Measurements from ENCODE around the gene WNT9B.

WNT9B gene

DNA sequence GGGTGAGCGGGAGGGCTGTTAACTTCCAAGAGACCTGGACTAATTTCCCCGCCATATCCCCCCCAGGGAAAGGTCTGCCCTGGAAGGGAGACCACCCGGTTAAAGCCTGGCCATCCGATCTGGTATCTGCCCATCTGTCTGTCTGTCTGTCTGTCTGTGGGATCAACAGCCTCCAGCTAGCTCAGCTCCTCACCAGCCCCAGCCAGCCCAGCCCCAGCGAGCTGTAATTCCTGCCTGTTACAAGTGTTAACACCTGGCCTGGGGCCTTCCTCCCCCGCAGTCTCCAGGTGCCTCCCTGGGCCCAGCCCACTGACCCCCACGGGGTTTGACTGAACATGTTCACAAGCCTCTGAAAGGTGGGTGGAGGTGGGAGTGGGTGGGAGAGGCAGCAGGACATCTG lies 36.9 kb upstream of the WNT9B start:
- no peak for TF ChIP-seq FOXM1 (IDR thresholded peaks at IDR 0.05; ENCODE audit: borderline replicate concordance, low read depth)
- TF ChIP-seq, protein P1, sequence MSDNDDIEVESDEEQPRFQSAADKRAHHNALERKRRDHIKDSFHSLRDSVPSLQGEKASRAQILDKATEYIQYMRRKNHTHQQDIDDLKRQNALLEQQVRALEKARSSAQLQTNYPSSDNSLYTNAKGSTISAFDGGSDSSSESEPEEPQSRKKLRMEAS (IDR thresholded peaks at IDR 0.05): no peak
- no peak for TF ChIP-seq TAF1 (IDR thresholded peaks at IDR 0.05; ENCODE audit: low read depth)
- TF ChIP-seq EP300 (IDR thresholded peaks at IDR 0.05; ENCODE audit: borderline replicate concordance): no peak
- TF ChIP-seq, protein P2, sequence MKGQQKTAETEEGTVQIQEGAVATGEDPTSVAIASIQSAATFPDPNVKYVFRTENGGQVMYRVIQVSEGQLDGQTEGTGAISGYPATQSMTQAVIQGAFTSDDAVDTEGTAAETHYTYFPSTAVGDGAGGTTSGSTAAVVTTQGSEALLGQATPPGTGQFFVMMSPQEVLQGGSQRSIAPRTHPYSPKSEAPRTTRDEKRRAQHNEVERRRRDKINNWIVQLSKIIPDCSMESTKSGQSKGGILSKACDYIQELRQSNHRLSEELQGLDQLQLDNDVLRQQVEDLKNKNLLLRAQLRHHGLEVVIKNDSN (IDR thresholded peaks at IDR 0.05): no peak
- TF ChIP-seq NFIC (IDR thresholded peaks at IDR 0.05): no peak
- no peak for TF ChIP-seq RAD21 (IDR thresholded peaks at IDR 0.05; ENCODE audit: low read depth)
- TF ChIP-seq YY1 (IDR thresholded peaks at IDR 0.05; ENCODE audit: low read depth): no peak
- TF ChIP-seq CEBPB (IDR thresholded peaks at IDR 0.05): no peak

DNA sequence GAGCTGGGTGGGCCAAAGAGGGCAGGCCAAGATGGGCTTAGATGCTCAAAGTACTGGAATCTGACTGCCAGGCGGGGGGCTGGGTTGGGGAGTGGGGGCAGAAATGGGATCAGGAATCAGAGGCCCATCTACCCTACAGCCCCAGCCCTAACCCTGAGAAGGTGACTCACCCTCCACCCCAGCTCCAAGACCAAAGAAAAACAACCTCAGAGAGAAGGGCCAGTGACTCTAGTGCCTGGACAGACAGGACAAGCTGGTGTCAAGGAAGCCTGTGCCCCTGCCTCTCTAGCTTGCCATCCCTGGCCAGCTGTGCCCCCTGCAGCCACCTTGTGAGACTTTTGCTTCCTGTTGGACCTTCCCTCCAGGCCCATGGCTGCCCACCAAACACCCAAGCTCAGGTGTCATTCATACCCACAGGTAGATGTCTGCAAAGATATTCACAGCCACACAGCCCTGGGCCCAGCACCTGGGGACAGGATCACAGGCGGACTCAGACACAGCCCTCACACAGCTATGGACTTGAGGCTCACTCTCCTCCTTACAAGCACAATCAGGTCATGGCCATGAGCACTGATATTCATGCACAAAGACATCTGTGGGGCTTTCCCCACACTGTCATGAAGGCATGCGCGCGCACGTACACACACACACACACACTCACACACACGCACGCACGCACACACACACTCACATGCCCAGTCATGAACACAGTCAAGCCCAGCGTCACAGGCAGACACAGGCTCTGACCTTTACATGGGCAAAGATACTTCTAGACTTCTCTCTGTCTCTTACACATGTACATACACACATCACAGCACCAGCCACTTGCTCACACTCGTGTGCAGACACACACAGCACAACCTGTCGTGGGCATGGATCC lies 35.7 kb upstream of the WNT9B start:
- TF ChIP-seq TEAD4 (IDR thresholded peaks at IDR 0.05) (no peak), TAF1 (IDR thresholded peaks at IDR 0.05; ENCODE audit: low read depth) (no peak), NFIC (IDR thresholded peaks at IDR 0.05) (no peak), EP300 (IDR thresholded peaks at IDR 0.05; ENCODE audit: borderline replicate concordance) (no peak)
- TF ChIP-seq, protein P2 (IDR thresholded peaks at IDR 0.05): no peak
- TF ChIP-seq, protein P3, sequence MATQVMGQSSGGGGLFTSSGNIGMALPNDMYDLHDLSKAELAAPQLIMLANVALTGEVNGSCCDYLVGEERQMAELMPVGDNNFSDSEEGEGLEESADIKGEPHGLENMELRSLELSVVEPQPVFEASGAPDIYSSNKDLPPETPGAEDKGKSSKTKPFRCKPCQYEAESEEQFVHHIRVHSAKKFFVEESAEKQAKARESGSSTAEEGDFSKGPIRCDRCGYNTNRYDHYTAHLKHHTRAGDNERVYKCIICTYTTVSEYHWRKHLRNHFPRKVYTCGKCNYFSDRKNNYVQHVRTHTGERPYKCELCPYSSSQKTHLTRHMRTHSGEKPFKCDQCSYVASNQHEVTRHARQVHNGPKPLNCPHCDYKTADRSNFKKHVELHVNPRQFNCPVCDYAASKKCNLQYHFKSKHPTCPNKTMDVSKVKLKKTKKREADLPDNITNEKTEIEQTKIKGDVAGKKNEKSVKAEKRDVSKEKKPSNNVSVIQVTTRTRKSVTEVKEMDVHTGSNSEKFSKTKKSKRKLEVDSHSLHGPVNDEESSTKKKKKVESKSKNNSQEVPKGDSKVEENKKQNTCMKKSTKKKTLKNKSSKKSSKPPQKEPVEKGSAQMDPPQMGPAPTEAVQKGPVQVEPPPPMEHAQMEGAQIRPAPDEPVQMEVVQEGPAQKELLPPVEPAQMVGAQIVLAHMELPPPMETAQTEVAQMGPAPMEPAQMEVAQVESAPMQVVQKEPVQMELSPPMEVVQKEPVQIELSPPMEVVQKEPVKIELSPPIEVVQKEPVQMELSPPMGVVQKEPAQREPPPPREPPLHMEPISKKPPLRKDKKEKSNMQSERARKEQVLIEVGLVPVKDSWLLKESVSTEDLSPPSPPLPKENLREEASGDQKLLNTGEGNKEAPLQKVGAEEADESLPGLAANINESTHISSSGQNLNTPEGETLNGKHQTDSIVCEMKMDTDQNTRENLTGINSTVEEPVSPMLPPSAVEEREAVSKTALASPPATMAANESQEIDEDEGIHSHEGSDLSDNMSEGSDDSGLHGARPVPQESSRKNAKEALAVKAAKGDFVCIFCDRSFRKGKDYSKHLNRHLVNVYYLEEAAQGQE (IDR thresholded peaks at IDR 0.05; ENCODE audit: low read depth): no peak

DNA sequence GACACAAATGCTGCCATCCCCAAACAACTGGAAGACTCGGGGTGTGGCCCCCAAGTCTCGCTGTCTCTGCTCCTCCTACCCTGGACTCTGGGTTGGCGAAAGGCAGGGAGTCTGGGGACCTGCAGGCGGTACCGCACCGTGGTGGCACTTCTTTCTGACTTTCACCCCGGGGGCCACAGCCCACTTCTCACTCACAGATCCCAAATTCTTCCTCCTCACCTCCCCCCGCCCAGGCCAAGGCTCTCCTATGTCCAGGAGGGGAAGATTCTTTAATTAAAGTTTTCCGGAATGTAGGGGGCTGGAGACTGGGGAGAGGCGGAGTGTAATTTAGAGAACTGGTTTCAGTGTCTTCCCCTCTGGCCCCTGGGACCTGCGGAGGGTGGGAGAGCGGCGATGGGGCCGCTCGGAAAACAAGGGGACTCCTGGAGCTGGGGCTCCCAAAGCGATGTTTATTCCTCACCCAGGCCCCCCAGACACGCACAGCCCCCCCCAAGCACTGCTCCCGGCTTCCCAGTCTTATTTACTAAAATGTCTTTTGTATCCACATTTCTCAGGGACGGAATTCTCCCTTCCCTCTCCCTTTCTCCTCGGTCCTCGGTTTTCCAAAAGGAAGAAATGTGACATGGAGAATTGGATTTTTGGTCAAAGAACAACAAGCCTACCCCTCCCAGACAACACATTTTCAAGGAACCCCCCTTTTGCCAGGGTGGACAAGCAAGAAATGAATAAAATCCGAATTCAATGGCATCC lies 34.1 kb upstream of the WNT9B start:
- TF ChIP-seq TAF1 (IDR thresholded peaks at IDR 0.05; ENCODE audit: low read depth) (no peak), CREB1 (IDR thresholded peaks at IDR 0.05; ENCODE audit: low read depth) (no peak), TEAD4 (IDR thresholded peaks at IDR 0.05) (no peak), TCF12 (IDR thresholded peaks at IDR 0.05; ENCODE audit: low read depth) (no peak), FOXM1 (IDR thresholded peaks at IDR 0.05; ENCODE audit: borderline replicate concordance, low read depth) (no peak), RAD21 (IDR thresholded peaks at IDR 0.05; ENCODE audit: low read depth) (no peak)
- TF ChIP-seq, protein P2 (IDR thresholded peaks at IDR 0.05): no peak

DNA sequence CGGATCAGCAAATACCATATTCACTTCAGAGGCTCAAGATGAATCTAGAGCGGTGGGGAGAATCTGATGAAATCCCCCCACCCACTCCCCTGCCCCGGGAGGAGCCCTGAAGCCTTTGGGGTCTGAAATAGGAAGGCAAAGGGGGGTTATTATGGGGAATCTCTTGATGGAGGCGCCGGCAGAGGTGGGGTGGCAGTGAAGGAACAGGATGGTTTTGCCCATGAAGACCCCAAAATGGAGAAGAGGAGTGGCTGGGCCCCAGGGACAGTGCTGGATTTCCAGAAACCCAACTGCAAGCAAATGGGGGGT lies 33.5 kb upstream of the WNT9B start:
- TF ChIP-seq TAF1 (IDR thresholded peaks at IDR 0.05; ENCODE audit: low read depth): no peak
- TF ChIP-seq FOXM1 (IDR thresholded peaks at IDR 0.05; ENCODE audit: borderline replicate concordance, low read depth): no peak
- no peak for TF ChIP-seq ZBTB7A (IDR thresholded peaks at IDR 0.05; ENCODE audit: low read depth)
- TF ChIP-seq, protein P2 (IDR thresholded peaks at IDR 0.05): no peak
- TF ChIP-seq RAD21 (IDR thresholded peaks at IDR 0.05; ENCODE audit: low read depth): no peak
- TF ChIP-seq, protein P3 (IDR thresholded peaks at IDR 0.05; ENCODE audit: low read depth): no peak
- no peak for TF ChIP-seq EGR1 (IDR thresholded peaks at IDR 0.05)
- TF ChIP-seq CREB1 (IDR thresholded peaks at IDR 0.05; ENCODE audit: low read depth): no peak
- TF ChIP-seq TEAD4 (IDR thresholded peaks at IDR 0.05): no peak
- TF ChIP-seq, protein P1 (IDR thresholded peaks at IDR 0.05): no peak
- TF ChIP-seq EP300 (IDR thresholded peaks at IDR 0.05; ENCODE audit: borderline replicate concordance): no peak

Measured in Ishikawa (cell line).